HG02938 (cell line): ENCODE data around the gene ZNF324.
"Not testable (repeated sequence)": the region's sequence is repeated elsewhere in the genome, so short reads cannot be mapped to it uniquely, and the experiment has no call there.

Experiments
- ATAC-seq: cut with Tn5 transposase; IDR thresholded peaks from one replicate; pipeline ENCODE4 v1.9.1; 2021; ENCODE audit warnings: mild to moderate bottlenecking, moderate library complexity; ENCODE audit not compliant: unreplicated experiment

ZNF324 gene

DNA sequence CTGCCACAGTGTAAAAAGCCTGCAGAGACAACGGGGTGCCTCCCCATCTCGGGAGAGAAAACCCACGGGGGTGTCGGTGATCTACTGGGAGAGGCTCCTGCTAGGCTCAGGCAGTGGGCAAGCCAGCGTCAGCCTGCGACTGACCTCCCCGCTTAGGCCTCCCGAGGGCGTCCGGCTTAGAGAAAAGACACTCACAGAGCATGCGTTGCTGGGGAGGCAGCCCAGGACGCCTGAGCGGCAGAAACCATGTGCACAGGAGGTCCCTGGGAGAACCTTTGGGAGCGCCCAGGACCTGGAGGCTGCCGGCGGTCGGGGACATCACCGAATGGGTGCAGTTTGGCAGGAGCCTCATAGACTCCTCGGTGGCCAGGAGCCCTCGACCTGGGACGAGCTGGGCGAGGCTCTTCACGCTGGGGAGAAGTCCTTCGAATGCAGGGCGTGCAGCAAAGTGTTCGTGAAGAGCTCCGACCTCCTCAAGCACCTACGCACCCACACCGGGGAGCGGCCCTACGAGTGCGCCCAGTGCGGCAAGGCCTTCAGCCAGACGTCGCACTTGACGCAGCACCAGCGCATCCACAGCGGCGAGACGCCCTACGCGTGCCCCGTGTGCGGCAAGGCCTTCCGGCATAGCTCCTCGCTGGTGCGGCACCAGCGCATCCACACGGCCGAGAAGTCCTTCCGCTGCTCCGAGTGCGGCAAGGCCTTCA lies 4.1 kb downstream of the ZNF324 start:
- ATAC-seq, result not testable (repeated sequence)

DNA sequence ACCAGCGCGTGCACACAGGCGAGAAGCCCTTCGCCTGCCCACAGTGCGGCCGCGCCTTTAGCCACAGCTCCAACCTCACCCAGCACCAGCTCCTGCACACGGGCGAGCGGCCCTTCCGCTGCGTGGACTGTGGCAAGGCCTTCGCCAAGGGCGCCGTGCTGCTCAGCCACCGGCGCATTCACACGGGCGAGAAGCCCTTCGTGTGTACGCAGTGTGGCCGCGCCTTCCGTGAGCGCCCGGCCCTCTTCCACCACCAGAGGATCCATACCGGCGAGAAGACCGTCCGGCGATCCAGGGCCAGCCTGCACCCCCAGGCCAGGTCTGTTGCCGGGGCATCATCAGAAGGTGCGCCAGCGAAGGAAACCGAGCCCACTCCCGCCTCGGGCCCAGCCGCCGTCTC lies 4.9 kb downstream of the ZNF324 start:
- ATAC-seq, result no peak

DNA sequence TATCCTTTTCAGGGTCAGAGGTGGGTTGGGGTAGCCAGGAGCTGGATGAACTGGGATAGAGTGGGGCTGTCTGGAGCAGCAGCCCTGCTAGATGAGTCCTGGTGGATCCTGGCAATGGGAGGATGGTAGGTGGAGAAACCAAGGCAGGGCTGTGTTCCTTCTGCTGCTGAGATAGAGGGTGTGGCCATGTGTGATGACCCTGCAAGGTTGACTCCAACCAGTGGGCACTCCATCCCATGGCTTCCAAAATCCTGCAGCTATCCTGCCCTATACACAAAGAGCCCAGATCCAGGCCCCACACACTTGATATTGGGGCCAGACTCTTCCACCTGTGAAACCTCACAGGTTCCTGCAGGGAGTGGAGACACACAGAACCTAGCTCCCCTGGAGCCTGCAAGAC lies 6.9 kb downstream of the ZNF324 start:
- no peak for ATAC-seq

GRCh38 chr19:58474291-58474996 lies 7.6 kb downstream of the ZNF324 start:
- ATAC-seq, result no peak

DNA sequence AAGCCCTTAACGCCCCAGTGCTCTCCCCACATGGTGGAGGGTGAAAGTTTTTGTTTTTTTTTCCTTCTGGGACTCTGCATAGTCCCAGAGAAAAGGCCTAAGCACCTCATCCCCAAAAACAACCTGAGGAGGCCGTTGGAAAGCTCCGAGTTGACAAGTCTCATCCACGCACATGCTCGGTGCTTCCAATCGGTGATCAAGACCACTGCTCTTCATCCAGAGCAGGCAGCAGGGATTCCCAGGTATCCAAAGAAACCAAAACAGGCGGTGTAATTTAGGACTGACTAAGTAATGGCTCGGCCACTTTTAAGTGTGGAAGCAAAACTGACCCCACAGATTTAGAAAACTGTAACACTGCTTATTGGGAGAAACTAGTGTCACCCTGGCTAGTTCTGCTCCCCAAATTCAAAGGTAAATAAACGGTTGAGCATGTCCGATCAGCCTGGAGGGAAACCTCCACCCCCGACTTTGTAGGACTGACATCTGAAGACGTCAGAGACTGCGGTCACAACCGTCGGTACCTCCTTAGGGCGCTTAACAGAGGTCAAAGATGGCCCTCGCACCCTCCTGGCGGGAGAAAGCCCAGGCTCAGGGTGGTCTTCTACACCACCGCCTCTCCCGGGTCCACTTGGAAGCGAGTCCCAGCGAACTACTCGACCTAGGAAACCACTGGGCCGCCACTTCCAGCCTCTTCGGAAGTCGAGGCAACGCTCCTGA lies 8.3 kb downstream of the ZNF324 start:
- ATAC-seq, result peak; percentile 4

DNA sequence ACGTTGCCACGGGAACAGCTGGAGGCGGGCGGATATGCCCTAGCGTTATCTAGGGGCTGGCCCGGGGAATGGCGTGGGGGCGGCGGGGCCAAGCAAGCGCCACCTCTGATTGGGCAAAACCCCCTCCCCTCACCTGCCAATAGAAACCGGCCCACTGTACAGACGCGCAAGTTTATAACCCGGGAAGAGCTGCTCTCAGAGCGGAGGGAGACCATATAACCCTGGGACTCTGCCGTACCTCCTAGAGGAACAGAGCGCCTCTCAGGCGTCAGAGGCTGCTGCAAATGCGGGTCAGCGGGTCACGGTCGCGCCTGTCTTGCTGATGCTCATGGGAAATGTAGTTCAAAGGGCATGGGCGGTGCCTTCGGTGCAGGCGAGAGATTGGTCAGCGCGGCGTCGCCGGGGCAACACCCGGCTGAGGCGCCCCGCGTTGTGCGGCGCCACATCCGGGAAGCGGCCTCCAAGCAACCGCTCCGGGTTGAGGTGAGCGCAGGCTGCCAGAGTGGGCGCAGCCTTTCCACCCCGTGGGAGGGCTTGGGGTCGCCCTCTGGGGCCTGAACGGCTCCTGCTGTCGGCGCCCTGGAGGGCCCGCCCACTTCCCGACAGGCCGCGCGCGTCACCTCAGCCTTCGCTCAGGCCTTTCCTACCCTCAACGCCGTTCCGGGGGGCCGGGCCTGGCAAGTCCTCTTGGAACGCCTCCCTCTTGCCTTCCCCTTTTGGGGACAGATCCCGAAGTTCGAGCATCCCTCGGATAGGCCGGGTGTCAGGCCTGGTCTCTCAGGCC lies 9.0 kb downstream of the ZNF324 start, which contains the start of gene ZNF446:
TSS of gene ZNF446 (plus strand) at position 639 of the 784 bp plus-strand sequence. CDS start 867 bp downstream, outside the sequence.
- ATAC-seq, result peak; percentile 83

DNA sequence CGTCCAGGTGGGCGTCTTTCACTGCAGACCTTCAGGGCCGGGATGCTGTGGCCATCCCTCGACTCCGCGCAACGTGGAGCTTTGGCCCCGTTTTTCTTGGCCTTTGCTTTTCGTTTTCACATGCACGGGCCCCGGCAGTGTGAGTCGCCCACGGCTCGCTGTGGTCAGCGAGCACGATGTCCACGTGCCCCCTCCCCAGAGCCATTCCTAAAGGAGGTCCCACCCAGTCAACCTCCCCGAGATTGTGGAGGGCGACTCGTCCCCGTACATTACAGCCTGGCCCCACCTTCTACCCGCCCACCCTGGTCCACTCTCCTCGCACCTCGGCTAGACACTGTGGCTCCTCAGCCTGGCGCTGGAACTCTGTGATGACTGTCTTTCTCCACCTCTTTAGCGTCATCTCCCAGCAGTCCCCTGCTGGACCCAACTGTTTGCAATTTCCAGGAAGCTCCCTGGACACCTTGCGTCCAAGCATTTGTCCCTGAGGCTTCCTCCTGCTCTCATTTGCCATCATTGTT lies 9.7 kb downstream of the ZNF324 start:
- ATAC-seq, result no peak

DNA sequence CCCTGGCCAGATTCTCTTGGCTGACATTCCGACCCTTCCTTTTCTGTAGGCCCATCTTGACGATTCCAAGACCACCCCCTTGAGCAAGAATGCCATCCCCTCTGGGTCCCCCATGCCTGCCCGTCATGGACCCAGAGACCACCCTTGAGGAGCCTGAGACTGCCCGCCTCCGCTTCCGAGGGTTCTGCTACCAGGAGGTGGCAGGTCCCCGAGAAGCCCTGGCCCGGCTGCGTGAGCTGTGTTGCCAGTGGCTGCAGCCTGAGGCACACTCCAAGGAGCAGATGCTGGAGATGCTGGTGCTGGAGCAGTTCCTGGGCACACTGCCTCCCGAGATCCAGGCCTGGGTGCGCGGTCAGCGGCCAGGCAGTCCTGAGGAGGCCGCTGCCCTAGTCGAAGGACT lies 10.2 kb downstream of the ZNF324 start:
- ATAC-seq, result no peak

- no peak for ATAC-seq
These were observed 11.0 kb downstream of the ZNF324 start for GRCh38 chr19:58477871-58478270.

- ATAC-seq, result no peak
These were observed 12.4 kb downstream of the ZNF324 start for GRCh38 chr19:58479303-58479702.

- no peak for ATAC-seq
These were observed 13.0 kb downstream of the ZNF324 start for GRCh38 chr19:58479736-58480480.

DNA sequence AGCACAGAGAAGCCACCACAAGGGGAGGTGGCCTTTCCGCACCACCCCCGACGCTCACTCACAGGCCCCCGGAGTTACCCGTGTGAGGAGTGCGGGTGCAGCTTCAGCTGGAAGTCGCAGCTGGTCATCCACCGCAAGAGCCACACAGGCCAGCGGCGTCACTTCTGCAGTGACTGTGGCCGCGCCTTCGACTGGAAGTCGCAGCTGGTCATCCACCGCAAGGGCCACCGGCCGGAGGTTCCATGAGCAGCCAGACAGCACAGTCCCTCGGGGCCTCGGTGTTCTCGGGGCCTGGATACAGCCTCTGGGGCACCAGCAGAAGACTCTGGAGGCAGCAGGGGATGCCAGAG lies 13.6 kb downstream of the ZNF324 start:
- no peak for ATAC-seq

DNA sequence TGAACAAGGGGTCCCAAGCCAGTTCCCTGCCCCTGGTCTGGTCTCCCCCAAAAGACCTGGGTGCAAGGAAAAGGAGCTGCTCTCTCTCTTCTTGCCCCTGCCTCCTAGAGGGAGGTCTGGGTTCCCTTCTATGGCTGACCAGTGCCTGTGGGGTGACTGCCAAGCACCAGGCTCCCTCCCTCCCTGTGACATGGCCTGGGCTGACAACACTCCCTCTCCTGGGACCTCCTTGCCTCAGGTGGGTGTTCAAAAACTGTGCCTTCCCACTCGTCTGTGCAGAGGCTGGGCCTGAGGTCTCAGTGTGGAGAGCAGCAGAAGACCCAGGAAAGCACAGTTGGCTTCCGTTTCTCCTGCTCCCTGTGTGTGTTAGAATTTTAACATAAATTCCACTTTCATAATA lies 14.0 kb downstream of the ZNF324 start:
- ATAC-seq, result no peak

DNA sequence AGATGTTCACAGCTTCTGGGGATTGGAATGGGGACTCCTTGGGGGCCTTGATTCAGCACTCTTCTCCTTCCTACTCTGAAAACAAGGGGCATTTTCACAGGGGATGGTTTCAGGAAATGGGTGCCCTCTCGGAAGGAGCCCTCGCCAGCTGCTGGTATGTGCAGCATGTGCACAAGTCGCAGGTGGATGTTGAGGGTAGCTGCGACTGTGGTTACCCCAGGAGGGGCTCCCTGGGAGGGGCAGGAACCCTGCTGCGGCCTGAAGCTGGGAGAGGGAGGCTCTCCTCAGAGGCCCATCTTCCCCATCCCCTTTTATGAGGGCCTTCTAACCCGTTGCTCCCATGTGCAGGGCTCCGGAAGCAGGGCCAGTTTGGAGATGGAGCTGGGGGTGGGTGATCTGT lies 15.5 kb downstream of the ZNF324 start:
- ATAC-seq, result no peak

DNA sequence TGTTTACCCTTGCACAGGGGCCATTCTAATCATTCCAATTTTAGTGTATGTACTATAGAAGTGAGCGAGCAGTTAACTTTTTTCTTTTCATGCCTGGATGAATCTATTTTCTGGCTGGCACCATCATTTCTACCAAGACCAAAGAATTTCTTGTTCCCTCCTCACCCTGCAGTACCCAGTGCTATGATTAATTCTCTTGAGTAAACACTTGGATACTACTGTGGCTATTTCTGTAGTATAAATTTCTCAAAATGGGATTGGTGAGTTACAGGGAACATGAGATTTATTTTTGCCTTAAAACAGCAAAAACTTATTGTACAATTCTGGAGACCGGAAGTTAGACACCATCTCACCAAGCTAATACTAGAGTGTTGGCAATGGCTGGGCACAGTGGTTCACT lies 16.9 kb downstream of the ZNF324 start:
- no peak for ATAC-seq

DNA sequence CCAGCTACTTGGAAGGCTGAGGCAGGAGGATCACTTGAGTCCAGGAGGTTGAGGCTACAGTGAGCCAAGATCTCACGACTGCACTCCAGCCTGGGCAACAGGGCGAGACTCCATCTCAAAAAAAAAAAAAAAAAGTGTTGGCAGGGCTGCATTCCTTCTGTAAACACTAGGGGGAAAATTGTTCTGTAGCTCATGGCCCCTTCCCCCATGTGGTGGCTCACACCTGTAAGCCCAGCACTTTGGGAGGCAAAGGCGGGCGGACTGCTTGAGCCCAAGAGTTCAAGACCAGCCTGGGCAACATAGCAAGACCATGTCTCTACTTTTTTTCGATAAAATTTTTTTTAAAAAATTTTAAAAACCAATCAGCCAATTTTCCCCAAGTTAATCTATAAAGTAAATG lies 17.5 kb downstream of the ZNF324 start:
- ATAC-seq, result not testable (repeated sequence)

DNA sequence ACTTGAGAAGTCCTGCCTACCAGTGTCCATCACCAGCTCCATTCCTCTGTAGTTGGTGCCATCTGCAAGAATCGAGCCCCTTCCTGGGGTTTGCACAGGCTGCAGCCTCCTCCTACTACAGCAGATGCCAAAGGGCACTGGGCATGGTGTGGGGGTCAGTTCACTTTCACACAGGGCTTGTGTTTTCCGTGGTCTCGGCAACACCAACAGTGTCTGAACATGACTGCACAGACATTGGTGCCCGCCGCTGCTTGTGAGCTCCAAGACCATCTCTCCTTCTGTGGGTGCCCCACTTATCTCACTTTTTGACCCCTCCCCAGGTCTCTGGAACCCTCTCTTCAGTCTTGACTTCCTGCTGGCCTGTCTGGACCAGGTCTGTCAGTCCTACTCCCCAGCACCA lies 24.5 kb downstream of the ZNF324 start:
- no peak for ATAC-seq

GRCh38 chr19:58492265-58492664 lies 25.4 kb downstream of the ZNF324 start:
- ATAC-seq, result no peak

DNA sequence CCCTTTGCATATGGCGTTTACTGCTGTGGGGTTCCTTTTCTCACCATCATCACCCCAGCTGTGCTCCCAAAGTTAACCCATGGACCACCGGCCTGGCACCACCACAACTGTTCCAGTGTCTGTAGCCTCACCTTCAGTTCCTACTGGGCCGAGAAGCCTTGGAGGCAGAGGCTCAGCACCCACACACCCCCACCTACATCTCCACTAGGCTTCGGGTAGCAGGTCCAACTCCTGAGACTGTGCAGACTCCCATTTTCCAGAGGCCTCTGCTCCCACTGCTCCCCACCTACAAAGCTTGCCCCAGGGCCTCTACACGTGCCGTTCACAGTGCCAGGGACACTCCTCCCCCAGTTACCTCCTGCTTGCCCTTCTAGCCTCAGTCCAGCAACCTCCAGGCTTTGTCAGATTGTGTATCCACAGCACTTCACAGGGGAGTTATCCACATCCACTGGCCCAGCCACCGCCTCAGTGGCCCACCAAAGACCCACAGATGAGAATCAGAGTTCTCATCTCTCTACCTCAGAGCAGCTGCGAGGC lies 30.8 kb downstream of the ZNF324 start:
- ATAC-seq, result no peak
